ENCODE measurements around the gene MAD1L1. TPM values are rescaled to one million over a fixed set of nuclear protein-coding genes. Genes with fewer than 3 reads are reported as not detected.

The MAD1L1 gene
- total RNA-seq, 1 experiment from 2014 or later: 50.8 TPM

- ChIA-PET CTCF (no interaction called here), POLR2A (ENCODE audit: unreplicated experiment) (no interaction called here)
- Histone ChIP-seq H3K79me2 (ENCODE audit: low read depth) (no peaks in the 10 kb centered on the region), H3K36me3 (ENCODE audit: low read depth) (peaks cover 23% of the 10 kb centered on the region), H3K27me3 (ENCODE audit: insufficient read depth, low read depth) (no peaks in the 10 kb centered on the region), H3K27ac (no peak overlapping the region), H3K4me3 (no peak overlapping the region), H3K9me3 (ENCODE audit: insufficient read depth, low read depth) (peaks cover 11% of the 10 kb centered on the region), H2AFZ (no peak overlapping the region), H3F3A (ENCODE audit: insufficient read depth, low read depth) (no peaks in the 10 kb centered on the region), H4K20me1 (ENCODE audit: insufficient read depth) (no peaks in the 10 kb centered on the region), H3K9me2 (ENCODE audit: insufficient read depth) (no peaks in the 10 kb centered on the region), H3K4me1 (replicated peaks; ENCODE audit: insufficient read depth) (no peaks in the 10 kb centered on the region), H3K4me2 (no peak overlapping the region)
- no peak for DNase-seq
- TF ChIP-seq EZH2 (IDR thresholded peaks at IDR 0.05; ENCODE audit: low read depth): no peak
- TF ChIP-seq CTCF (conservative IDR thresholded peaks at IDR 0.05): no peak
- intact Hi-C loops (cut with micrococcal nuclease; ENCODE audit: unreplicated experiment): no loop called here
- no TSS peak for BruUV-seq (replicated peaks)
Observed at GRCh38 chr7:2197436-2198155, 35.1 kb downstream of the MAD1L1 start.

- H3K4me2 ChIP-seq: no peak overlapping the region
- TF ChIP-seq EZH2 (IDR thresholded peaks at IDR 0.05; ENCODE audit: low read depth) (no peak), CTCF (conservative IDR thresholded peaks at IDR 0.05) (no peak)
- H3K4me3 ChIP-seq: no peak overlapping the region
- DNase-seq: no peak
- intact Hi-C loops (cut with micrococcal nuclease; ENCODE audit: unreplicated experiment): no loop called here
- H4K20me1 ChIP-seq (ENCODE audit: insufficient read depth): no peaks in the 10 kb centered on the region
- H3K79me2 ChIP-seq (ENCODE audit: low read depth): no peaks in the 10 kb centered on the region
- H3K4me1 ChIP-seq (replicated peaks; ENCODE audit: insufficient read depth): no peaks in the 10 kb centered on the region
- POLR2A ChIA-PET (ENCODE audit: unreplicated experiment): no interaction called here
- no TSS peak for BruUV-seq (replicated peaks)
- H2AFZ ChIP-seq: no peak overlapping the region
- no peaks in the 10 kb centered on the region for H3F3A ChIP-seq (ENCODE audit: insufficient read depth, low read depth)
- H3K9me3 ChIP-seq (ENCODE audit: insufficient read depth, low read depth): peaks cover 11% of the 10 kb centered on the region
- no peaks in the 10 kb centered on the region for H3K9me2 ChIP-seq (ENCODE audit: insufficient read depth)
- H3K36me3 ChIP-seq (ENCODE audit: low read depth): peaks cover 28% of the 10 kb centered on the region
- CTCF ChIA-PET: no interaction called here
- no peaks in the 10 kb centered on the region for H3K27me3 ChIP-seq (ENCODE audit: insufficient read depth, low read depth)
- H3K27ac ChIP-seq: no peak overlapping the region
Observed at GRCh38 chr7:2196381-2197378, 36.1 kb downstream of the MAD1L1 start.

GRCh38 chr7:2195400-2196246, 37.1 kb downstream of the MAD1L1 start:
- Histone ChIP-seq H3K79me2 (ENCODE audit: low read depth) (no peaks in the 10 kb centered on the region), H3F3A (ENCODE audit: insufficient read depth, low read depth) (no peaks in the 10 kb centered on the region), H3K4me3 (no peak overlapping the region), H2AFZ (no peak overlapping the region), H4K20me1 (ENCODE audit: insufficient read depth) (no peaks in the 10 kb centered on the region), H3K36me3 (ENCODE audit: low read depth) (peaks cover 28% of the 10 kb centered on the region), H3K27ac (no peak overlapping the region), H3K4me2 (no peak overlapping the region), H3K27me3 (ENCODE audit: insufficient read depth, low read depth) (no peaks in the 10 kb centered on the region), H3K9me2 (ENCODE audit: insufficient read depth) (no peaks in the 10 kb centered on the region), H3K9me3 (ENCODE audit: insufficient read depth, low read depth) (peaks cover 11% of the 10 kb centered on the region), H3K4me1 (replicated peaks; ENCODE audit: insufficient read depth) (no peaks in the 10 kb centered on the region)
- BruUV-seq (replicated peaks): no TSS peak
- DNase-seq: no peak
- ChIA-PET CTCF (interaction anchor here (0.9 kb wide), 1 partner anchor 20 kb away, joined by 3 read pairs; no protein-coding TSS in a partner anchor), POLR2A (ENCODE audit: unreplicated experiment) (interaction anchor here (0.5 kb wide), 1 partner anchor 30 kb away, joined by 5 read pairs; no protein-coding TSS in a partner anchor)
- no peak for TF ChIP-seq CTCF (conservative IDR thresholded peaks at IDR 0.05)
- no peak for TF ChIP-seq EZH2 (IDR thresholded peaks at IDR 0.05; ENCODE audit: low read depth)
- intact Hi-C loops (cut with micrococcal nuclease; ENCODE audit: unreplicated experiment): no loop called here

All from PC-9 (cell line).